Measurements from ENCODE around the gene WHRN. TPM values are rescaled to one million over a fixed set of nuclear protein-coding genes. Genes with fewer than 3 reads are reported as not detected.

The WHRN gene
- total and polyA plus RNA-seq, 2 experiments from 2014 or later = 8.3 to 8.9 TPM

GRCh38 chr9:114356792-114357191, 148.5 kb downstream of the WHRN start (continued):
- TF ChIP-seq ZNF462 (CRISPR knock-in tag; IDR thresholded peaks at IDR 0.05) (no peak), JUNB (IDR thresholded peaks at IDR 0.05; ENCODE audit: unreplicated experiment) (no peak), POLR2AphosphoS5 (IDR thresholded peaks at IDR 0.05; ENCODE audit: low read depth) (no peak), STAT1 (IDR thresholded peaks at IDR 0.05; ENCODE audit: unreplicated experiment) (no peak), ETS1 (IDR thresholded peaks at IDR 0.05) (no peak), ZNF331 (CRISPR knock-in tag; IDR thresholded peaks at IDR 0.05; ENCODE audit: low read depth) (no peak), EZH2phosphoT487 (IDR thresholded peaks at IDR 0.05; ENCODE audit: unreplicated experiment) (no peak)

- Mint-ChIP-seq H3K36me3 (ENCODE audit: low read depth) (peaks cover 64% of the 10 kb centered on the region), H3K4me1 (no peaks in the 10 kb centered on the region), H3K4me3 (no peak overlapping the region), H3K27ac (no peak overlapping the region), H3K9me3 (no peaks in the 10 kb centered on the region), H3K27me3 (ENCODE audit: insufficient read depth, low read depth, poor library complexity) (peaks cover 4% of the 10 kb centered on the region)
- DNase-seq (ENCODE audit: low spot score) = no peak
- no peak overlapping the region for H3K4me2 ChIP-seq
- H3K4me1 ChIP-seq (ENCODE audit: insufficient read depth) = no peaks in the 10 kb centered on the region
- no peaks in the 10 kb centered on the region for H3K27me3 ChIP-seq (ENCODE audit: insufficient read depth)
- no peaks in the 10 kb centered on the region for H4K20me1 ChIP-seq (replicated peaks; ENCODE audit: insufficient read depth)
- peaks cover 22% of the 10 kb centered on the region; the same call in 1 of the 2 replicates for H3K36me3 ChIP-seq (ENCODE audit: insufficient read depth)
- no peaks in the 10 kb centered on the region for H3K79me2 ChIP-seq (replicated peaks; ENCODE audit: insufficient read depth)
- no peak for ATAC-seq
- no peaks in the 10 kb centered on the region for H3K9me2 ChIP-seq (ENCODE audit: insufficient read depth)
- no peak overlapping the region for H3K4me3 ChIP-seq
- H3F3A ChIP-seq (replicated peaks; ENCODE audit: low read depth) = no peaks in the 10 kb centered on the region
- H2AFZ ChIP-seq = no peak overlapping the region
- no peak overlapping the region for H3K27ac ChIP-seq (ENCODE audit: low read depth)
- TF ChIP-seq NANOG (IDR thresholded peaks at IDR 0.05; ENCODE audit: borderline replicate concordance) (no peak), ZNF462 (CRISPR knock-in tag; IDR thresholded peaks at IDR 0.05) (no peak), CREB1 (CRISPR knock-in tag; IDR thresholded peaks at IDR 0.05; ENCODE audit: low read depth) (no peak)
These were observed 149.5 kb downstream of the WHRN start for GRCh38 chr9:114355821-114356220.

Measured in GM23338 (cell line).